HCT116 (cell line): ENCODE results near the gene GNAT1. TPM values are rescaled to one million over a fixed set of nuclear protein-coding genes. Genes with fewer than 3 reads are reported as not detected.

Experiments used
- ATAC-seq: fragments of 200-7000 bp; cut with Tn5 transposase; 2 replicates; pipeline ENCODE4 v1.9.1; 2020; ENCODE audit warnings: mild to moderate bottlenecking, moderate library complexity
- BruUV-seq: library from RNA; stranded (reverse); fragments of 400-500 nt; replicated peaks from 2 replicates; lab custom pipeline; 2021; lab: Mats Ljungman, UMichigan
- CTCF ChIA-PET: fragments of 300-600 bp; sonication (Branson Sonifier 250); formaldehyde crosslinking; loops from one replicate; lab custom pipeline; 2021; ENCODE audit warnings: antibody characterized with exemption; lab: Charles Lee
- POLR2A ChIA-PET: fragments of 300-600, 350-600 bp; sonication (Branson Sonifier 250); formaldehyde crosslinking; loops from one replicate; lab custom pipeline; 2021; ENCODE audit warnings: antibody characterized with exemption; lab: Charles Lee
- RAD21 ChIA-PET, 2 experiments: fragments of 300-600 bp; sonication (Branson Sonifier 250); formaldehyde crosslinking; loops; one replicate each; lab custom pipeline; 2023; ENCODE audit warnings: low total read pairs in 2 of 2; ENCODE audit not compliant: uncharacterized antibody in 2 of 2, unreplicated experiment in 2 of 2, low non-redundant PET in 1 of 2; lab: Charles Lee
- DNase-seq: peaks from one replicate; pipeline ENCODE4 v3.0.0-alpha.2; 2010; ENCODE audit warnings: low read depth, low spot score
- H2AFZ ChIP-seq: fragments of 200-600 bp; shearing (Covaris generic), sonication (generic); 2 replicates; pipeline ENCODE4 v1.6.1; 2017; ENCODE audit warnings: low read depth, mixed run types, mixed read lengths, antibody characterized with exemption, low read length; ENCODE audit not compliant: poor library complexity, severe bottlenecking
- H3K27ac ChIP-seq: 2 replicates; pipeline ENCODE4 v1.5.1; 2012; ENCODE audit warnings: low read depth, low read length
- H3K27me3 ChIP-seq: fragments of 200-600 bp; sonication (generic); 2 replicates; pipeline ENCODE4 v1.6.1; 2016; ENCODE audit warnings: mixed run types, low read length, mixed read lengths; ENCODE audit not compliant: insufficient read depth
- H3K36me3 ChIP-seq, 2 experiments: fragments of 200-500 bp in 1 of 2; fragments of 200-600 bp in 1 of 2; sonication (Bioruptor generic) in 1 of 2; sonication (generic) in 1 of 2; 2 replicates each; pipeline versions ENCODE4 v1.5.1 to v1.6.1; 2014 to 2016; ENCODE audit warnings: low read length in 2 of 2, inconsistent platforms in 1 of 2, mixed read lengths in 1 of 2, mixed run types in 1 of 2; ENCODE audit not compliant: insufficient read depth in 2 of 2, control insufficient read depth in 1 of 2
- H3K4me1 ChIP-seq, 2 experiments: fragments of 200-600 bp in 1 of 2; sonication (generic) in 1 of 2; 2 replicates each; pipeline versions ENCODE4 v1.5.1 to v1.6.1; 2012 to 2017; ENCODE audit warnings: low read length in 2 of 2, inconsistent platforms in 1 of 2, mild to moderate bottlenecking in 1 of 2, mixed read lengths in 1 of 2, mixed run types in 1 of 2, moderate library complexity in 1 of 2; ENCODE audit not compliant: insufficient read depth in 2 of 2, control insufficient read depth in 1 of 2
- H3K4me2 ChIP-seq: fragments of 200-600 bp; sonication (generic); 2 replicates; pipeline ENCODE4 v1.6.1; 2017; ENCODE audit warnings: mixed run types, low read length, mixed read lengths
- H3K4me3 ChIP-seq, 2 experiments: fragments of 200-600 bp in 1 of 2; sonication (generic) in 1 of 2; replicated peaks in 1 of 2; 2 replicates each; pipeline ENCODE4 v1.5.1; 2011 to 2016; ENCODE audit warnings: low read length in 2 of 2, control low read depth in 1 of 2, low read depth in 1 of 2, mild to moderate bottlenecking in 1 of 2, mixed read lengths in 1 of 2, mixed run types in 1 of 2
- H3K79me2 ChIP-seq: fragments of 200-600 bp; sonication (generic); 2 replicates; pipeline ENCODE4 v1.6.1; 2017; ENCODE audit warnings: mild to moderate bottlenecking, mixed run types, low read length, moderate library complexity, mixed read lengths; ENCODE audit not compliant: insufficient read depth
- H3K9ac ChIP-seq: fragments of 200-600 bp; sonication (generic); 2 replicates; pipeline ENCODE4 v1.6.1; 2016; ENCODE audit warnings: low read length, mixed read lengths
- H3K9me2 ChIP-seq: fragments of 200-600 bp; sonication (generic), shearing (Covaris generic); 2 replicates; pipeline ENCODE4 v1.6.1; 2017; ENCODE audit warnings: mixed run types, mild to moderate bottlenecking, moderate library complexity; ENCODE audit not compliant: insufficient read depth
- H3K9me3 ChIP-seq, 2 experiments: fragments of 200-500 bp in 1 of 2; fragments of 200-600 bp in 1 of 2; sonication (Bioruptor generic) in 1 of 2; sonication (generic) in 1 of 2; 2 replicates each; pipeline ENCODE4 v1.6.1; 2014 to 2017; ENCODE audit warnings: low read length in 2 of 2, mixed read lengths in 2 of 2, inconsistent platforms in 1 of 2, low read depth in 1 of 2, mild to moderate bottlenecking in 1 of 2, mixed run types in 1 of 2, moderate library complexity in 1 of 2; ENCODE audit not compliant: control insufficient read depth in 1 of 2, insufficient read depth in 1 of 2
- H4K20me1 ChIP-seq: fragments of 200-600 bp; sonication (generic), shearing (Covaris generic); 2 replicates; pipeline ENCODE4 v1.6.1; 2017; ENCODE audit warnings: mixed run types, mild to moderate bottlenecking, moderate library complexity; ENCODE audit not compliant: insufficient read depth
- CBX3 ChIP-seq: IDR thresholded peaks from 2 replicates; pipeline ENCODE4 v1.6.1; 2012; ENCODE audit warnings: low read depth
- CEBPB ChIP-seq: IDR thresholded peaks from 2 replicates; pipeline ENCODE4 v1.6.1; 2012; ENCODE audit warnings: low read depth
- EGR1 ChIP-seq: IDR thresholded peaks from 2 replicates; pipeline ENCODE4 v1.6.1; 2012; ENCODE audit warnings: low read depth
- EZH2 ChIP-seq: fragments of 200-600 bp; sonication (generic); IDR thresholded peaks from 2 replicates; pipeline ENCODE4 v1.6.1; 2017; ENCODE audit warnings: antibody characterized with exemption, mixed run types
- EZH2phosphoT487 ChIP-seq: fragments of 200-600 bp; IDR thresholded peaks from 2 replicates; pipeline ENCODE4 v1.6.1; 2018; ENCODE audit warnings: antibody characterized with exemption, borderline replicate concordance
- FOSL1 ChIP-seq: IDR thresholded peaks from 2 replicates; pipeline ENCODE4 v1.6.1; 2012; ENCODE audit warnings: low read depth
- JUND ChIP-seq: IDR thresholded peaks from 2 replicates; pipeline ENCODE4 v1.6.1; 2012
- POLR2A ChIP-seq: IDR thresholded peaks from 2 replicates; pipeline ENCODE4 v1.7.0; 2011; ENCODE audit warnings: borderline replicate concordance; ENCODE audit not compliant: insufficient read depth, insufficient read length; ENCODE audit errors: extremely low read depth
- SIN3A ChIP-seq: IDR thresholded peaks from 2 replicates; pipeline ENCODE4 v1.6.1; 2012; ENCODE audit warnings: low read depth
- SP1 ChIP-seq: IDR thresholded peaks from 2 replicates; pipeline ENCODE4 v1.6.1; 2012; ENCODE audit warnings: low read depth
- SRF ChIP-seq: IDR thresholded peaks from 2 replicates; pipeline ENCODE4 v1.6.1; 2012; ENCODE audit warnings: low read depth
- TCF7L2 ChIP-seq: IDR thresholded peaks from 2 replicates; pipeline ENCODE4 v1.7.0; 2011; ENCODE audit warnings: borderline replicate concordance, inconsistent platforms; ENCODE audit not compliant: insufficient read depth, insufficient read length; ENCODE audit errors: extremely low read depth
- YY1 ChIP-seq: IDR thresholded peaks from 2 replicates; pipeline ENCODE4 v1.6.1; 2011; ENCODE audit warnings: low read length, low read depth, moderate library complexity, mild to moderate bottlenecking; ENCODE audit not compliant: insufficient replicate concordance; ENCODE audit errors: extremely low read depth
- ZFX ChIP-seq: fragments of 450-650 bp; IDR thresholded peaks from 2 replicates; pipeline ENCODE4 v1.6.1; 2017
- intact Hi-C: fragments of 100-400 bp; cut with micrococcal nuclease; formaldehyde crosslinking; loops from 2 replicates; pipeline ENCODE4 v1.10.0; 2022
- total RNA-seq: library from RNA; stranded (reverse); gene quantifications from one replicate; pipeline ENCODE4 v1.2.1, GENCODE V29; 2021; ENCODE audit not compliant: unreplicated experiment
- TF ChIP-seq, protein P1 (sequence below): IDR thresholded peaks from 2 replicates; pipeline ENCODE4 v1.6.1; 2012
- TF ChIP-seq, protein P2 (sequence below): IDR thresholded peaks from 2 replicates; pipeline ENCODE4 v1.6.1; 2012; ENCODE audit warnings: low read depth

GNAT1 gene
- total RNA-seq, 1 experiment from 2014 or later = not detected

DNA sequence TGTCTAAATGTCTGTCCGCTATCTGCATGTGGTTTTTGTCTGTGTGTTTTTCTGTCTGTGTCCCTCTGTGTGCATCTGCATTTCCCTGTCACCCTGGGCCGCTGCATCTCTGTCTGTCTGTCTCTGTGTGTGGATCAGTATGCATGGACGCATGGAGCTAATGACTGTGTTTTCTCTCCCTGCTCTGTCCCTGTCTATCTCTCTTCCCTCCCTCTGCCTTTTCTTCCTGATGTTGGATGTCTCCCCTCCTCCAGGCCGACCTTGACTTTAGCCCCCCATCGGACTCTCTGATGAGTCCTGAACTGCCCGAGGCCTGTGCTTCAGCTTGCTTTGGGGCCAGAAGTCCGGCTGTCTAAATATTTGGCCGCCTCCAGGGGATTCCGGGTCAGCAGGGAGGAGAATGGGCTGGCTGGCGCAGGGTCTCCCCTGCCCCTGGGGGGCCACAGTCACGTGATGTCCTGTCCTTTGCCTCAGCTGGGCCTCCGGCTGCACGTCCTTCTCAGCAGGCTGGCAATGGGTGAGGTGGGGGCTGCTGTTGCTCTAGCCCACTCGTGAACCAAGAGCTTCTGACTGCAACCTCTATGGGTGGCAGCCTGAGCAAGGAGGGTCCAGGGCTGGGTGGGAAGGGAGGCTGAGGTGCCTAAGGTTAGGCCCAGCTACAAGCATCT is 17.4 kb downstream of the GNAT1 start:
- Histone ChIP-seq H3K9ac (no peak overlapping the region), H3K9me2 (no peaks in the 10 kb centered on the region), H2AFZ (no peak overlapping the region), H3K79me2 (no peaks in the 10 kb centered on the region), H4K20me1 (no peaks in the 10 kb centered on the region), H3K27me3 (no peaks in the 10 kb centered on the region), H3K4me1 (peaks cover 6 to 29% of the 10 kb centered on the region in 2 experiments; a peak in 3 of 4 replicates), H3K4me2 (no peak overlapping the region), H3K27ac (no peak overlapping the region), H3K4me3 (no peak overlapping the region), H3K9me3 (no peaks in the 10 kb centered on the region), H3K36me3 (no peaks in the 10 kb centered on the region)
- intact Hi-C loops = no loop called here
- POLR2A ChIA-PET = no interaction called here
- ATAC-seq (no peak), DNase-seq (no peak)
- CTCF ChIA-PET = interaction anchor here (1.0 to 3.0 kb wide), 2 partner anchors 14 to 38 kb away, joined by 5 to 10 read pairs; no protein-coding TSS in a partner anchor
- RAD21 ChIA-PET = interaction anchor here in 1 of 2 experiments (0.9 kb wide), 1 partner anchor 14 kb away, joined by 6 read pairs; no protein-coding TSS in a partner anchor
- TF ChIP-seq, protein P1, sequence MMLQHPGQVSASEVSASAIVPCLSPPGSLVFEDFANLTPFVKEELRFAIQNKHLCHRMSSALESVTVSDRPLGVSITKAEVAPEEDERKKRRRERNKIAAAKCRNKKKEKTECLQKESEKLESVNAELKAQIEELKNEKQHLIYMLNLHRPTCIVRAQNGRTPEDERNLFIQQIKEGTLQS = no peak
- TF ChIP-seq TCF7L2 (no peak), SIN3A (no peak), CEBPB (no peak), EZH2phosphoT487 (no peak), SRF (no peak), JUND (no peak), EZH2 (no peak), ZFX (no peak), CBX3 (no peak), YY1 (no peak), EGR1 (no peak), POLR2A (no peak), FOSL1 (no peak), SP1 (no peak)
- TF ChIP-seq, protein P2, sequence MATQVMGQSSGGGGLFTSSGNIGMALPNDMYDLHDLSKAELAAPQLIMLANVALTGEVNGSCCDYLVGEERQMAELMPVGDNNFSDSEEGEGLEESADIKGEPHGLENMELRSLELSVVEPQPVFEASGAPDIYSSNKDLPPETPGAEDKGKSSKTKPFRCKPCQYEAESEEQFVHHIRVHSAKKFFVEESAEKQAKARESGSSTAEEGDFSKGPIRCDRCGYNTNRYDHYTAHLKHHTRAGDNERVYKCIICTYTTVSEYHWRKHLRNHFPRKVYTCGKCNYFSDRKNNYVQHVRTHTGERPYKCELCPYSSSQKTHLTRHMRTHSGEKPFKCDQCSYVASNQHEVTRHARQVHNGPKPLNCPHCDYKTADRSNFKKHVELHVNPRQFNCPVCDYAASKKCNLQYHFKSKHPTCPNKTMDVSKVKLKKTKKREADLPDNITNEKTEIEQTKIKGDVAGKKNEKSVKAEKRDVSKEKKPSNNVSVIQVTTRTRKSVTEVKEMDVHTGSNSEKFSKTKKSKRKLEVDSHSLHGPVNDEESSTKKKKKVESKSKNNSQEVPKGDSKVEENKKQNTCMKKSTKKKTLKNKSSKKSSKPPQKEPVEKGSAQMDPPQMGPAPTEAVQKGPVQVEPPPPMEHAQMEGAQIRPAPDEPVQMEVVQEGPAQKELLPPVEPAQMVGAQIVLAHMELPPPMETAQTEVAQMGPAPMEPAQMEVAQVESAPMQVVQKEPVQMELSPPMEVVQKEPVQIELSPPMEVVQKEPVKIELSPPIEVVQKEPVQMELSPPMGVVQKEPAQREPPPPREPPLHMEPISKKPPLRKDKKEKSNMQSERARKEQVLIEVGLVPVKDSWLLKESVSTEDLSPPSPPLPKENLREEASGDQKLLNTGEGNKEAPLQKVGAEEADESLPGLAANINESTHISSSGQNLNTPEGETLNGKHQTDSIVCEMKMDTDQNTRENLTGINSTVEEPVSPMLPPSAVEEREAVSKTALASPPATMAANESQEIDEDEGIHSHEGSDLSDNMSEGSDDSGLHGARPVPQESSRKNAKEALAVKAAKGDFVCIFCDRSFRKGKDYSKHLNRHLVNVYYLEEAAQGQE = no peak
- BruUV-seq = no TSS peak
